ENCODE data around the gene ADH4. TPM values are rescaled to one million over a fixed set of nuclear protein-coding genes. Genes with fewer than 3 reads are reported as not detected.
"Not testable (repeated sequence)": the region's sequence is repeated elsewhere in the genome, so short reads cannot be mapped to it uniquely, and the experiment has no call there.

Gene ADH4
- polyA plus RNA-seq (2012; ENCODE audit: missing spikeins) = not detected

DNA sequence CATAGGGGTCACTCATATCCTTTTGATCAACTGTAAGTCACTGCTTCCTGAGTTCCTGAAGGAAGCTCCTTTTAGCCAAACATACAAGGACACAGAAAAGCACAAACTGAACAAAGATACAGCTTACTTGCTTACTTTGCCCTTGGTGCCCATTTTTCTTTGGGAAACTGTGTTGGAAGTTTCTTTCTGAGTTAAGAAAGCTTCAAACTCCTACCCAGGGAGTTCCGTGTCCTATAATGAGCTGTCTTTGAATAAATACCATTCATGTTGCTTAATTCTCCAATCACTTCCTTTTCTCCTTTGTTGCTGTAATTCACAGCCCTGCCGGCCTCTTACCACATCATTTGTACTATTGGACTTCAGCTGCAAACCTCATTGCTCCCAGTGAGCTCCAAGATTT is at the start of gene ADH4:
Gene ADH4, minus strand, starts transcription at position 228 of the 400 bp plus-strand sequence. Its CDS starts 75 bp downstream, at position 153.
- no peak for FAIRE-seq
- TF ChIP-seq POLR2AphosphoS5 (IDR thresholded peaks at IDR 0.05; ENCODE audit: low read depth, low read length) = no peak
- no peak for TF ChIP-seq POLR2A (IDR thresholded peaks at IDR 0.05; ENCODE audit: low read depth, low read length)
- no peak for TF ChIP-seq TAF1 (IDR thresholded peaks at IDR 0.05; ENCODE audit: borderline replicate concordance, low read depth, low read length)
- DNase-seq (ENCODE audit: insufficient read length) = no peak

DNA sequence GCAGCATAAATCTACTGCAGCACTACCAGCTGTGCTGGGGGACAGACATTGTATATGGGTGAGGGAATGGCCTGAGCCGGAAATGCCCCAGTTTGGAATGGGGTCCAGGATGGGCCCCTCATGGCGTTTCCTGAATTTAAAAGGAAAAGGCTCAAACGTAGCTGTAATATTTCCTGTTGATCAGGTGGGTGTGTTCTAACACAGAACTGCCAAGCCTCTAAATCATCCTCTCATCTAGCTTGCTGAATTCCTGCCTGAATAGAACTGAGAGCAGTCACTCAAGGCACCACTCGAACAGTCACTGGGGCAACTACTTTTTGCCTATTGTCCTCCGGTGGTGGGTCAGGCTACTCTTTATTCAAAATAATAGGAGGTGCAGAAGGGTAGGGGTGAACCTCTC is 46.2 kb upstream of the ADH4 start:
- DNase-seq (ENCODE audit: insufficient read length) = no peak
- TF ChIP-seq TAF1 (IDR thresholded peaks at IDR 0.05; ENCODE audit: borderline replicate concordance, low read depth, low read length) (no peak), POLR2AphosphoS5 (IDR thresholded peaks at IDR 0.05; ENCODE audit: low read depth, low read length) (no peak), POLR2A (IDR thresholded peaks at IDR 0.05; ENCODE audit: low read depth, low read length) (no peak)
- no peak for FAIRE-seq

DNA sequence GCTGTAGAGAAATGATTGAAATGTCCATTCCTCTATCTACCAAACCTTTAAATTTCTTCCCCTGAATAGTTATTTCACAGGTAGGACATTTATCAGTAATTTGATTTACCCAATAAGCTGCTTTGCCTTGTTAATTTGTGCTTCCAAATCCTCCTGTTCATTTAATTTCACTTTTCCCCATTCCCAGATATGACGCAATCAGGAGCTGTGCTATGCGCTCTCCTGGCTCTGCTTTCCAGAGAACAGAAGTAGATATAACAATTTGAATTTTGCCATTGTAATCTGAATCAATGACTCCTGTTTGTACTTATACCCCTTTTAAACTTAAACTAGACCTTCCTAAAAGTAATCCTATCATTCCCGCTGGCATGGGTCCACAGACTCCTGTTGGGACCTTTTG is 45.8 kb upstream of the ADH4 start:
- not testable (repeated sequence) for DNase-seq (ENCODE audit: insufficient read length); FAIRE-seq

DNA sequence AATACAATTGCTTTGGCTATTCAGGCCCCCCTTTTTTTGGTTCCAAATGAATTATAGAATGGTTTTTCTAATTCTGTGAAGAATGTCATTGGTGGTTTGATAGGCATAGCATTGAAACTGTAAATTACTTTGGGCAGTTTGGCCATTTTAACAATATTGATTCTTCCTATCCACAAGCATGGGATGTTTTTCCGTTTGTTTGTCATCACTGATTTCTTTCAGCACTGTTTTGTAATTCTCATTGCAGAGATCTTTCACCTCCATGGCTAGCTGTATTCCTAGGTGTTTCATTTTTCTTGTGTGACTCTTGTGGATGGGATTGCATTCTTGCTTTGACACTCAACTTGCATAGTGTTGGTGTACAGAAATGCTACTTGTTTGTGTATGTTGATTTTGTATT is 41.9 kb upstream of the ADH4 start:
- TF ChIP-seq POLR2AphosphoS5 (IDR thresholded peaks at IDR 0.05; ENCODE audit: low read depth, low read length) = no peak
- no peak for TF ChIP-seq POLR2A (IDR thresholded peaks at IDR 0.05; ENCODE audit: low read depth, low read length)
- no peak for TF ChIP-seq TAF1 (IDR thresholded peaks at IDR 0.05; ENCODE audit: borderline replicate concordance, low read depth, low read length)
- DNase-seq (ENCODE audit: insufficient read length) = no peak
- no peak for FAIRE-seq

DNA sequence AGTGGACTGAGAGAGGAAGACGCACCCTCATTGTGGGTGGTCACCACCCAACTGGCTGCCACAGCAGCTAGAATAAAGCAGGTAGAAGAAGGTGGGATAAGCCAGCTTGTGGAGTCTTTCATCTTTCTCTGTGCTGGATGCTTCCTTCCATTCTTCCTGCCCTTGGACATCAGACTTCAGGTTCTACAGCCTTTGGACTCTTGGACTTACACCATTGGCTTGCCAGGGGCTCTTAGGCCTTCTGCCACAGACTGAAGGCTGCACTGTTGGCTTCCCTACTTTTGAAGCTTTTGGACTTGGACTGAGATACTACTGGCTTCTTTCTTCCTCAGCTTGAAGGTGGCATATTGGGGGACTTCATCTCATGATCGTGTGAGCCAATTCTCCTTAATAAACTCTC is 41.5 kb upstream of the ADH4 start:
- TF ChIP-seq POLR2A (IDR thresholded peaks at IDR 0.05; ENCODE audit: low read depth, low read length) = no peak
- no peak for TF ChIP-seq POLR2AphosphoS5 (IDR thresholded peaks at IDR 0.05; ENCODE audit: low read depth, low read length)
- no peak for TF ChIP-seq TAF1 (IDR thresholded peaks at IDR 0.05; ENCODE audit: borderline replicate concordance, low read depth, low read length)
- FAIRE-seq (no peak), DNase-seq (ENCODE audit: insufficient read length) (no peak)

DNA sequence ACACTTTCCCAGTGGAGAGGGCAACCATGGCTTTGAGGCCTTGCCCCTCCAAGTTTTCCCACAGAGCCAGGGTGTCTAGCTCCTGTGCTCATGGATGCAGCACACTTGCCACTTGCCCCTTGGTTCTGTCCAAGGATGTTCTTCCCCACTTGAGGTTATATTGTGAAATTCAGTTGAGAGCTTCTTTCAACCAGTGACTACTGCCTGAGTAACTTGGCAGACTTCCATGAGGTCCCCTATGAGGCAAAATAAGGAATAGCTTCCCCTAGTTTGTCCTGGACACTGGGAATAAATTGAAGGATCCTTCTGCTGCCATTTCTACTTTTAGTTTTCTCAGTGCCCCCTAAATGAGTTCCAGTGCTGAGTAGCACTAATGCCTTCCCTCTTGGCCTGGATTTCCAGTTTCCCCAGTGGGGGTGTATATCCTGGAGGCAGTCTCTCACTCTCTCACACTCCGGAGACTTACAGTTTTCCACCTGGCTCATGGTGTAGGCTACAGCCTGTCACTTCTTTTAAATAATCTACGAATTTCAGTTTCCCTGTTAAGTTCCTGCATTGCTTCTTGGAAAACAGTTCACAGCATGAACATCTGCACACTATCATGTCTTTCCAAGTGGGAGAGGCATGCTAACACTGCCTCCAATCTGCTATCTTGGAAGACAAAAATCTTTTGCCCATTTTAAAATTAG is 36.4 kb upstream of the ADH4 start:
- no peak for DNase-seq (ENCODE audit: insufficient read length)
- FAIRE-seq = no peak
- TF ChIP-seq POLR2AphosphoS5 (IDR thresholded peaks at IDR 0.05; ENCODE audit: low read depth, low read length) = no peak
- no peak for TF ChIP-seq POLR2A (IDR thresholded peaks at IDR 0.05; ENCODE audit: low read depth, low read length)

DNA sequence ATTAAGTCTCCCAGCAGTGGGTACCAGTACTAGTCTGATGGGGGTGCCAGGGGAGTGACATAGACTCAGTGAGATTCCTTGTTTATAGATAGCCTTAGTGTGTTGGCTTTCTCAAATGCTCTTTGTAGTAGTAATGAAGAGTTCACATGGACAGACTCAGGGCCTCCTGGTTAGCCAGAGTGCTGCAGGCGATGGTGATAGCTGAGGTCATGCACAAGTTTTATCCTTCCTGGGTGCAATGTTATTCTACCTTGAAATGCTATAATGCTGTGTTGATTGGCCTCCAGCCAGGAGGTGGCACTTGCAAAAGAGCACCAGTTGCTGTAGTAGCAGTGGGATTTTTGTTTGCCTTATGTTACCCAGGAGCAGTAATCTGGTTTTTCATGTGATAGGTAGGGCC is 35.5 kb upstream of the ADH4 start:
- no peak for FAIRE-seq
- no peak for TF ChIP-seq TAF1 (IDR thresholded peaks at IDR 0.05; ENCODE audit: borderline replicate concordance, low read depth, low read length)

DNA sequence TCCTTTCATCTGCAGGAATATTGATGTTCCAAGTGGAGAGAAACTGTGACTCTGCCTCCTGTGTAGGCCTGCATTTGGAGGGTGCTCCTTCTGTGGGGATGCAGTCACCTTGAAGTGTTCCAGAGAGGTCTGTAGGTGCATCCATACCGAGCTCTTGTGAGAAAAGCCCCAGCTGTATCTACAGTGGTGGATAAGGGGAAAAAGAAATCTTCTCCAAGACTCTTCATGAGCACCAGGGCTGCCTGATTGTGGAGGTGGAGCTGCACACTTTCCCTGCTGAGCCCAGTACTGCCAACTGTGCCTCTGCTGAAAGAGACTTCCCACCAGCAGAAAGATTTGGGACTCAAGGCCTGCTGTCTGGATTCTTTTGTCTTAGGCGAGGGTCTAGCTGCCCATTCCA is 35.1 kb upstream of the ADH4 start:
- FAIRE-seq = no peak

More for the DNA sequence above, 35.5 kb upstream of the ADH4 start:
- DNase-seq (ENCODE audit: insufficient read length) = no peak

DNA sequence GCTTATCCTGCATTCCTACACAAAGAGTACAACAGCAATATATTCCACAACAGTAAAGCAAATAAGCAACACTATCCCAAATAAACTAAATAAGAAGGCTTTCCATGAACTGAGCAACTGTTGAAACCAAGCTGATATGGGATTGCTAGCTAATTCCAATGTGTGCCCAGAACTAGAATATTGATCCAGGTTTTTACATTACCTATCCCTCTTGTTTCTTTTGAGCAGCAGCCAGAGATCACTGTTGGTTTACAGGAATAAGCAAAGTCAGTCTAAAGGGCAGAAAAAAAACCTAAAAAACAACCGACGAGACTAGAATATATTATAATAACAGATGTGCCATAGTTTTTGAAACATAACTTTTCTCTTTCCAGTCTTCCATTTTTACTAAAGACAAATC is 22.4 kb upstream of the ADH4 start:
- FAIRE-seq (no peak), DNase-seq (ENCODE audit: insufficient read length) (no peak)
- TF ChIP-seq POLR2A (IDR thresholded peaks at IDR 0.05; ENCODE audit: low read depth, low read length) = no peak
- TF ChIP-seq POLR2AphosphoS5 (IDR thresholded peaks at IDR 0.05; ENCODE audit: low read depth, low read length) = no peak
- TF ChIP-seq TAF1 (IDR thresholded peaks at IDR 0.05; ENCODE audit: borderline replicate concordance, low read depth, low read length) = no peak

More for the DNA sequence above, 35.1 kb upstream of the ADH4 start:
- DNase-seq (ENCODE audit: insufficient read length) = no peak
- TF ChIP-seq POLR2A (IDR thresholded peaks at IDR 0.05; ENCODE audit: low read depth, low read length) = no peak
- TF ChIP-seq POLR2AphosphoS5 (IDR thresholded peaks at IDR 0.05; ENCODE audit: low read depth, low read length) = no peak
- TF ChIP-seq TAF1 (IDR thresholded peaks at IDR 0.05; ENCODE audit: borderline replicate concordance, low read depth, low read length) = no peak

DNA sequence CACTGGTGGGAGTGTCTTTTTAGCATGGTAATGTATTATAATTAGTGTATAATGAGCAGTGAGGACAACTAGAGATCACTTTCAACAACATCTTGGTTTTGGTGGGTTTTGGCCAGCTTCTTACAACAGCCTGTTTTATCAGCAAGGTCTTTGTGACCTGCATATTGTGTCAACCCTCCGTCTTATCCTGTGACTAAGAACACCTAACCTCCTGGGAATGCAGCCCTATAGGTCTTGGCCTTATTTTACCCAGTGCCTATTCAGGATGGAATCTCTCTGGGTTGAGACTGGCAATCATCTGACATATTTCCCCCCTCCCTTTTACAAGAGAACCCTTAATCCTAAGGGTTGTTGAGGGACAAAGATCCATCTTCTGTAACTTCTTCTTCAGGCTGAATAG is 21.9 kb upstream of the ADH4 start:
- FAIRE-seq = no peak
- DNase-seq (ENCODE audit: insufficient read length) = no peak
- no peak for TF ChIP-seq POLR2AphosphoS5 (IDR thresholded peaks at IDR 0.05; ENCODE audit: low read depth, low read length)
- TF ChIP-seq POLR2A (IDR thresholded peaks at IDR 0.05; ENCODE audit: low read depth, low read length) = no peak
- TF ChIP-seq TAF1 (IDR thresholded peaks at IDR 0.05; ENCODE audit: borderline replicate concordance, low read depth, low read length) = no peak

DNA sequence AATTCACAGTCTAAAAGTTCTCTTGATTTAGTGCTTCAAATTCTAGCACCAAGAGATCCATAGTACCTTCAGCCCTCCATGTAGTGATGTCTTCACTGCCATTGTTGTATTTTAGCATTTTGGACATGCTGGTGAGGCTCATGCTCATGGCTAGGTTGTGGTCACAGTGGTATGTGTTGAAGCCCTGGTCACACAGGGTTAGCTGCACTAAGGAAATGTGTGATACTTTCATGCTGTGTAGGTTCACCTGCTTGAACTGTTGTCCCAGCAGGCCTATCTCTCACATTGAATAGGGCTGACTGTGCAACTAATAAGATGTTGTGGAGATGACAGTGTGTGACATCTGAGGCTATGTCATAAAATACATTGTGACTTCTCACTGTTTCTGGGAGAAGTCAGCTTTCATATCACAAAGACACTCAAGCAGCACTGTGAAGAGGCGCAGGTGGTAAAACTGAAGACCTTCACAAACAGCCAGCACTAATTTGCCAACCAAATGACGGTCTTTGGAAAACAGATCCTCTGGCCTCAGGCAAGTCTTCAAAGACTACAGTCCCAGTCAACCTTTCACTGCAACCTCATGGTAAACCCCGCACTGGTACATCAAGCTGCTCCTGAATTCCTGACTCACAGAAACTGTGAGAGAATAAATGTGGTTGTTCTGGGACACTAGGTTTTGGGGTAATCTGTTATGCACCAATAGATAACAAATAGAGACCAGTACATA is 17.4 kb upstream of the ADH4 start:
- FAIRE-seq (no peak), DNase-seq (ENCODE audit: insufficient read length) (no peak)
- TF ChIP-seq TAF1 (IDR thresholded peaks at IDR 0.05; ENCODE audit: borderline replicate concordance, low read depth, low read length) = no peak
- no peak for TF ChIP-seq POLR2AphosphoS5 (IDR thresholded peaks at IDR 0.05; ENCODE audit: low read depth, low read length)
- no peak for TF ChIP-seq POLR2A (IDR thresholded peaks at IDR 0.05; ENCODE audit: low read depth, low read length)

DNA sequence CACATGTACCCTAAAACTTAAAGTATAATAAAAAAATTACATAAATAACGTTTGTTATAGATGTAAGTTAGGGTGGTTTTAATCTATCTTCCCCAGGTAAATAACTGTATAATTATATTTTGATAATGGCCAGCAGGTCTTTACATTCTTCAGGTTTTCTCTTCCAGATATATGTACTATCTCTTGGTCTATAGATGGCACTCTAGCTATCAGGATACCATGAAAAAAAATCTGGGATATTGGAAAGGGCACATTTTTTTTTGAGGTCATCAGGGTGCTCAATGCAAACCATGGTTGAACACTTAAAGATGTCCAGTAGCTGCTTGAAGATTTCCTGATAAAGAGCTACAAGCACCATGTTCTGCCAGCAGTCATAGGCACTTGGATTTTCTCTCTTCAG is 15.6 kb upstream of the ADH4 start:
- TF ChIP-seq POLR2AphosphoS5 (IDR thresholded peaks at IDR 0.05; ENCODE audit: low read depth, low read length) (no peak), TAF1 (IDR thresholded peaks at IDR 0.05; ENCODE audit: borderline replicate concordance, low read depth, low read length) (no peak), POLR2A (IDR thresholded peaks at IDR 0.05; ENCODE audit: low read depth, low read length) (no peak)
- no peak for FAIRE-seq
- no peak for DNase-seq (ENCODE audit: insufficient read length)
